Thymus (tissue), 11 donors: ENCODE measurements around the gene B3GAT1. TPM values are rescaled to one million over a fixed set of nuclear protein-coding genes. Genes with fewer than 3 reads are reported as not detected.
"Not testable (repeated sequence)": the region's sequence is repeated elsewhere in the genome, so short reads cannot be mapped to it uniquely, and the experiment has no call there.

Experiments used
- DNase-seq, 9 donors: peaks; one replicate each; pipeline ENCODE4 v3.0.0-alpha.2; 2013; ENCODE audit warnings: low spot score in 9 of 9, low read depth in 6 of 9, missing footprints in 1 of 9
- H3K27ac ChIP-seq, 2 donors: one replicate each; pipeline ENCODE4 v1.5.1; 2013; ENCODE audit warnings: control low read depth in 1 of 2, low read depth in 1 of 2, low read length in 1 of 2, mild to moderate bottlenecking in 1 of 2, moderate library complexity in 1 of 2
- H3K27me3 ChIP-seq, 2 donors: one replicate each; pipeline ENCODE4 v1.5.1; 2013; ENCODE audit warnings: low read length in 1 of 2; ENCODE audit not compliant: control insufficient read depth in 2 of 2, insufficient read depth in 1 of 2
- H3K36me3 ChIP-seq, 2 donors: one replicate each; pipeline ENCODE4 v1.5.1; 2013; ENCODE audit warnings: low read length in 1 of 2, mild to moderate bottlenecking in 1 of 2, moderate library complexity in 1 of 2; ENCODE audit not compliant: control insufficient read depth in 2 of 2, insufficient read depth in 2 of 2
- H3K4me1 ChIP-seq, 2 donors: one replicate each; pipeline ENCODE4 v1.5.1; 2013; ENCODE audit warnings: low read length in 2 of 2; ENCODE audit not compliant: control insufficient read depth in 2 of 2, insufficient read depth in 2 of 2
- H3K4me3 ChIP-seq, 2 donors: one replicate each; pipeline ENCODE4 v1.5.1; 2013; ENCODE audit warnings: low read length in 2 of 2, control low read depth in 1 of 2, mild to moderate bottlenecking in 1 of 2
- H3K9me3 ChIP-seq, 2 donors: one replicate each; pipeline ENCODE4 v1.5.1; 2013; ENCODE audit warnings: low read length in 1 of 2, mild to moderate bottlenecking in 1 of 2; ENCODE audit not compliant: control insufficient read depth in 2 of 2, insufficient read depth in 1 of 2
- WGBS: extraction: QIAGEN DNeasy Blood & Tissue Kit; methylation state at CpG from one replicate; pipeline ENCODE4 v1.1.7; 2013; 5-methylcytosine and 5-hydroxymethylcytosine counted together
- polyA plus RNA-seq: library from polyadenylated mRNA; stranded (reverse); fragments of 200-250 nt; gene quantifications from one replicate; pipeline ENCODE4 v1.2.3, GENCODE V29; 2013
- total RNA-seq: library from RNA; stranded (reverse); fragments of 120-200 nt; gene quantifications from one replicate; pipeline ENCODE4 v1.2.4, GENCODE V29; 2013
- donor health status: healthy.

The B3GAT1 gene
- total and polyA plus RNA-seq, 2 donors, result 0.24 to 0.43 TPM

DNA sequence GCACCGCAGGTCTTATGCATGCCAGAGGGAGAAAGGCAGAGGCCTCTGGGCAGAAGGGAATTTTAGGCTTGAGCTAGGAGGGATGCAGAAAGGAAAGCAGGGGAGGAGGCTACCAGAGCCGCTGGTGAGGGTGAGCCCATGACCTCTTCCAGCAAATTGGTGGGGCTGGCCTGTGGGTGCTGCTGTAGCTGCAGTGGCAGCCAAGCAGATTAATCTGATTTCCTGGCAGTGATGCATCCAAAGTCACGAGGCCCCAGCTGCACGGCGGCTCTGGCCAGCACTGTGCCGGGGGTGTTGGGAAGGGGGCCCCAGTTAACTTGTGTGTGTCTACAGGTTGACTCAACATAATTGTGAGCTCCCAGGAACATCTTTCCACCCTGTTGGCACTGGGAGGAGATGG is 41.4 kb upstream of the B3GAT1 start:
- Histone ChIP-seq H3K4me1 (no peaks in the 10 kb centered on the region), H3K36me3 (no peaks in the 10 kb centered on the region), H3K27ac (no peak overlapping the region), H3K27me3 (no peaks in the 10 kb centered on the region), H3K9me3 (peaks cover 0 to 17% of the 10 kb centered on the region in 2 donors), H3K4me3 (no peak overlapping the region)
- 85% methylated on average over 6 of the region's 6 CpGs for WGBS
- DNase-seq, result no peak

DNA sequence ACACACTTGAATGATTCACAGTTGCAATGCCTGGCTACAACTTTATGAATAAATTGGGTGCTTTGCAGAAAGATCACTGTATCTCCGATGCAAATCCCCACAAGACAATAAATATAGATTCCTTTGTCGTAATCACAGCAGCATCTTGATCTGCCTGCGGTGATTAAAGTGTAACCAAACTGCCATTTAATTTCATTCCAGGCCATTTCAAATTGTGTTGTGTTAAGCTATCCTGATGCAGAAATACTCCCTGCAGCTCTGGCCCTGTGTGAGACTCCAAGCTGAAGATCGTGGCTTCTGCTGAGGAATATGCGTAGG is 40.8 kb upstream of the B3GAT1 start:
- WGBS, result 94% methylated on average over 5 of the region's 5 CpGs
- H3K4me3 ChIP-seq, result no peak overlapping the region
- H3K27me3 ChIP-seq, result no peaks in the 10 kb centered on the region
- no peak overlapping the region for H3K27ac ChIP-seq
- H3K9me3 ChIP-seq, result peaks cover 0 to 13% of the 10 kb centered on the region in 2 donors
- H3K36me3 ChIP-seq, result no peaks in the 10 kb centered on the region
- no peak for DNase-seq
- no peaks in the 10 kb centered on the region for H3K4me1 ChIP-seq

DNA sequence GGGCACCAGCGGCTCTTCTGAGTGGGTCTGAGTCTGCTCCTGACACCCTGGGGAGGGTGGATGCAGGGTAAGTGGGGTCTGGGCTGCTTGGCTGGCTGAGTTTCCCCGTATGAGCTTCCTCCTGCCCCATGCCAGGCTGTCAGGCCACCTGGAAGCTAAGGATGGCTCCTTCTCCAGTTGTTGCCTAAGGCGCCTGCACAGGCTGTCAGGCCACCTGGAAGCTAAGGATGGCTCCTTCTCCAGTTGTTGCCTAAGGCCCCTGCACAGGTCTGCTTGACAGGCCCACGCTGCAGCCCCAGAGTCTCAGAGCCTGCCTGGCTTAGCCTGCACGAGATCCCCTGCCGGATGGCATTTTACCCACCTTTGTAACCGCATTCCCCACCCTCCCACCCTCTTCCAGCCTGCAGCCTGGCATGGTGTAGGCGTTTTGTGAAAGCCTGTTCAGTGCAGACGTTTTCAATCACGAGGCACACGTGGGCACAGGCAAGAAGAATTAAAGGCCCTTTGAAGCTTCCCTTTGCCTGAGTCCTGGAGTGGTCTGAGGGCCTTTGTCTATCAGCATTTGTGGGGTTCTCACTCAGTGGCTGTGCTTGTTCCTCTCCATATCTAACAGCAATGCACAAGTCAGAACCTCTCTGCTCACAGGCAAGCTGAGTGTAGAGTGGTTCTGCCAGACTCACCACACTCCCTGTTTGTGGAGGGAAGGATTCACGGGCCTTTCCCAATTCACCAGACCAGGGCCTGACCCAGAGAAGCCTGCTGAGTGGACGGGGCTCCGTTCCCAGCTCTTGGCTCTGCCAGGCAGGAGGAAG is 40.2 kb upstream of the B3GAT1 start:
- H3K4me1 ChIP-seq, result no peaks in the 10 kb centered on the region
- H3K4me3 ChIP-seq, result no peak overlapping the region
- 89% methylated on average over 14 of the region's 14 CpGs for WGBS
- peaks cover 0 to 12% of the 10 kb centered on the region in 2 donors for H3K9me3 ChIP-seq
- H3K27ac ChIP-seq, result no peak overlapping the region
- H3K36me3 ChIP-seq, result no peaks in the 10 kb centered on the region
- no peaks in the 10 kb centered on the region for H3K27me3 ChIP-seq
- no peak for DNase-seq

DNA sequence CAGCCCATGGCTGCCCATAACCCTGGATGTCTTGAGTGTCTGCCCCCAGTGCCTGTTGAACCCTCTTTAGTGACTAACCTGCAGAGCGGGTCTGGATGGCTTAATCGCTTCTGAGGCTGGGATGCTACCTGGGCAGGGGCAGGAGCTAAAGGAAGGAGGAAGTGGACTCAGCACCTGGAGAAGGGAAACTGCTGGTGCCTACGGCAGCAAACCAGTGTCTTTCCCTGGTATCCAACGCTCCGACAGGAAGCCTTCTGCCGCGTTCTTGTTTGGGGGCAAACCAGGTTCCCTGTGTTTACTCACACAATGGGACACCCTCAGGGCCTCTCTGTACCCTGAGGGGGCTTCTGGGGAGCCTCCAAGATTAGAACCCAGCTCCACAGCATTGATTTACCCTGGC is 38.1 kb upstream of the B3GAT1 start:
- DNase-seq, result no peak
- Histone ChIP-seq H3K36me3 (no peaks in the 10 kb centered on the region), H3K4me1 (no peaks in the 10 kb centered on the region), H3K9me3 (peaks cover 0 to 3% of the 10 kb centered on the region in 2 donors), H3K27ac (no peak overlapping the region), H3K27me3 (no peaks in the 10 kb centered on the region), H3K4me3 (no peak overlapping the region)
- 90% methylated on average over 7 of the region's 7 CpGs for WGBS

DNA sequence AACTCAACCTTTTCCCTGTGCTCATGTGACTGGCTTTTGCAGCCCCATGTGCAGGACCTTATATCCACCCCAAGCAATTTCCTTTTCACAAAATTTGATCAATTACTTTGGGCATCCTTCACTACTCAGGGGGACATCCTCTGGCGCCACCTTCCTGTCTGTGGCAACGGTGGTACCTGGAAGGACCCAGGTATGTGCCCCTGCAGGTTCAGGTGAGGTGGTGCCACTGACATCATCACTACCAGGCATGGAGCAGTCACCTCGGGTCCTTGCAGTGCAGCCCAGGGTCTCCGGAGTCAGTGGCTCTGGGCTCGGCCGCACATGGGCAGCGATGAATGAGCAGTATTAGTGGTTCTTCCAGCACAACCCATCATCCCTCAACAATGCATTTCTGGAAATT is 37.7 kb upstream of the B3GAT1 start:
- H3K36me3 ChIP-seq, result no peaks in the 10 kb centered on the region
- no peak for DNase-seq
- peaks cover 0 to 3% of the 10 kb centered on the region in 2 donors for H3K9me3 ChIP-seq
- H3K27ac ChIP-seq, result no peak overlapping the region
- no peaks in the 10 kb centered on the region for H3K4me1 ChIP-seq
- 76% methylated on average over 7 of the region's 7 CpGs for WGBS
- no peak overlapping the region for H3K4me3 ChIP-seq
- no peaks in the 10 kb centered on the region for H3K27me3 ChIP-seq

DNA sequence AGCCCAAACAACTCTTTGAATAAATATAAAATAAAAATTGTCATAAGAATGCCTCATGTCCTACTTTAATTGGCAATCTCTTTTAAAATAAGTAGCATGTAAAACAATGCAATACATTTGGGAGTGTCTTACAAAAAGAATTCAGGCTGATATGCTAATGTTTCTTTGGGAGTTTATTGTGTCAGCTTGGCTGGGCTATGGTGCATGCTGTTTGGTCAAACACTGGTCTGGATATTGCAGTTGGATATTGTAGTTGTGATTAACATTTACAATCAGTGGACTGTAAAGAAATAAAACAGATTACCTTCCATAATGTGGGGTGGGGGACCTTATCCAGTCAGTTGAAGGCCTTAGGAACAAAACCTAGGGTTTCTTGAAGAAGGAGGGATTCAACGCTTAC is 37.0 kb upstream of the B3GAT1 start:
- 97% methylated on average over 1 of the region's 1 CpG for WGBS
- DNase-seq, result no peak
- Histone ChIP-seq H3K4me1 (no peaks in the 10 kb centered on the region), H3K27ac (no peak overlapping the region), H3K36me3 (no peaks in the 10 kb centered on the region), H3K27me3 (no peaks in the 10 kb centered on the region), H3K4me3 (no peak overlapping the region), H3K9me3 (peaks cover 0 to 3% of the 10 kb centered on the region in 2 donors)

DNA sequence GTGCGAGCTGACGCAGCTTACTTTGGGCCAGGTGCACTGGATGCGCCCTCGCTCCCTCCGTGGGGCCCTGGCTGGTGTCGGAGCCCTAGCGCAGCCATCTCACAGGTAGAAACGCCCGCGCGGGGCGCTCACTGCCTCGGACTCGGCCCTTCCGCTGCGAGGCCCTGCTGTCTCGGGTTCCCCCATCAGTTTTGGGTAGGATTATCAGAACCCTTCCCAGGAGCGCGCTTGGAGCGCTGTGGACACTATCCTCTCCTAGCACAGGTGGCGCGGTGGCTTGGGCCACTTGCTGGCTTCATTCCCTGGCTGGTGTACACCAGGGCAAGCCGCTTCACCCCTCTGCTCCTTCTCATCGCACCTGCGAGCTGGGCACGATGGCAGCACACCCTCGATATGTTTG is 35.7 kb upstream of the B3GAT1 start:
- no peaks in the 10 kb centered on the region for H3K27me3 ChIP-seq
- no peaks in the 10 kb centered on the region for H3K9me3 ChIP-seq
- no peaks in the 10 kb centered on the region for H3K4me1 ChIP-seq
- no peak overlapping the region for H3K27ac ChIP-seq
- DNase-seq, result no peak
- no peak overlapping the region for H3K4me3 ChIP-seq
- no peaks in the 10 kb centered on the region for H3K36me3 ChIP-seq
- 96% methylated on average over 27 of the region's 27 CpGs for WGBS

DNA sequence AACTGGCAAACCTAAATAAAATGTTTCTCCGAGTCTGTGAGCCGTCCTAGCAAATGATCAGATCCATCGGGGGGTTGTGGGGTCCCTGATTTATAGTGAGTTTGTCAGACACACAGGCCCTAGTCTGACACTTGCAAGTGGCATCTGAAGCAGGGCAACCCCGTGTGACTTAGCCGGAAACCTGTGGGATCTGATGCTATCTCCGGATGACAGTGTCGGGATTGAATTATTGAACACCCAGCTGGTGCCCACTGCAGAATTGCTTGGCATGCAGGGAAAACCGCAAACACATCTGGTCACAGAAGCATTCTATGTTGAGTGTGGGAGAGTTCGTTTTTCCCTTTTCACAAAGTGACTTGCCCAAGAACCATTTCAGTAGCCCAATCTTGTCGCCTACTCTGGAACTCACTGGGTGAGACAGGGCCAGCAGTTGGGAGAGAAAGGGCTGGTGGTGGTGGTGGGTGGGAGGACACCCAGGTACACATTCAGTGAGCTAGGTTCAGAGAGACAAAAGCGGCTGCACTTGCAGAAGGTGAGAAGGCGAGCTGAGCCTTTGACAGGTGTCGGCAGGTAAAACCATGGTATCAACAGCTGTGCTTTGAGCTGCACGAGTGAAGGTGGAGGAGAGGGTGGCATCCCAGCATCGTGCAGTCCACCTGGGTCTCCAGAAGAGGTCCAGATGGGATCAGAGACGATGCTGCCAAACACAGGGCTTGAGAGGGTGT is 33.7 kb upstream of the B3GAT1 start:
- no peak overlapping the region for H3K27ac ChIP-seq
- no peaks in the 10 kb centered on the region for H3K4me1 ChIP-seq
- no peaks in the 10 kb centered on the region for H3K9me3 ChIP-seq
- 93% methylated on average over 16 of the region's 16 CpGs for WGBS
- H3K27me3 ChIP-seq, result no peaks in the 10 kb centered on the region
- no peaks in the 10 kb centered on the region for H3K36me3 ChIP-seq
- H3K4me3 ChIP-seq, result no peak overlapping the region
- DNase-seq, result no peak

DNA sequence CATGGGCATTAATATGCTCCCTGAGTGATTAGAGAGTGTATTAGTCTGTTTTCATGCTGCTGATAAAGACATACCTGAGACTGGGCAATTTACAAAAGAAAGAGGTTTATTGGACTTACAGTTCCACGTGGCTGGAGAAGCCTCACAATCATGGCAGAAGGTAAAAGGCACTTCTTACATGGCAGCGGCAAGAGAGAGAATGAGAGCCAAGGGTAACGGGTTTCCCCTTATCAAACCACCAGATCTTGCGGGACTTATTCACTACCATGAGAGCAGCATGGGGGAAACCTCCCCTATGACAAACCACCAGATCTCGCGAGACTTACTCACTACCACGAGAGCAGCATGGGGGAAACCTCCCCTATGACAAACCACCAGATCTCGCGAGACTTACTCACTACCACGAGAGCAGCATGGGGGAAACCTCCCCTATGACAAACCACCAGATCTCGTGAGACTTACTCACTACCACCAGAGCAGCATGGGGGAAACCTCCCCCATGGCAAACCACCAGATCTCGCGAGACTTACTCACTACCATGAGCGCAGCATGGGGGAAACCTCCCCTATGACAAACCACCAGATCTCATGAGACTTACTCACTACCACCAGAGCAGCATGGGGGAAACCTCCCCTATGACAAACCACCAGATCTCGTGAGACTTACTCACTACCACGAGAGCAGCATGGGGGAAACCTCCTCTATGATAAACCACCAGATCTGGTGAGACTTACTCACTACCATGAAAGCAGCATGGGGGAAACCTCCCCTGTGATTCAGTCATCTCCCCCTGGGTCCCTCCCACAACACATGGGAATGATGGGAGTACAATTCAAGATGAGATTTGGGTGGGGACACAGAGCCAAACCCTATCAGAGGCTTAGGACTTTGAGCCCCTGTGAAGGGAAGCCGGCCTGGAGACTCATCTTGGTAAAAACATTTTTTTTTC is 32.4 kb upstream of the B3GAT1 start:
- WGBS, result 91% methylated on average over 17 of the region's 17 CpGs
- not testable (repeated sequence) for DNase-seq, H3K4me1 ChIP-seq, H3K36me3 ChIP-seq, H3K9me3 ChIP-seq, H3K27ac ChIP-seq, H3K27me3 ChIP-seq, H3K4me3 ChIP-seq
